PC-9 (cell line): ENCODE measurements around the gene NPB.

Experiments used
- CTCF ChIP-seq: fragments of 200-600 bp; sonication (generic); conservative IDR thresholded peaks from 2 replicates; pipeline ENCODE4 v1.6.1; 2017; ENCODE audit warnings: mixed run types, antibody characterized with exemption, mild to moderate bottlenecking, moderate library complexity
- EZH2 ChIP-seq: fragments of 200-600 bp; sonication (generic); IDR thresholded peaks from 2 replicates; pipeline ENCODE4 v1.8.0; 2017; ENCODE audit warnings: antibody characterized with exemption, low read depth

- TF ChIP-seq CTCF = no peak
- no peak for TF ChIP-seq EZH2
These were observed 30.4 kb downstream of the NPB start for GRCh38 chr17:81932333-81932983.
